HCT116 (cell line): ENCODE data around the gene RNF150. TPM values are rescaled to one million over a fixed set of nuclear protein-coding genes. Genes with fewer than 3 reads are reported as not detected.

Source experiments
- ATAC-seq: fragments of 200-7000 bp; cut with Tn5 transposase; 2 replicates; pipeline ENCODE4 v1.9.1; 2020; ENCODE audit warnings: mild to moderate bottlenecking, moderate library complexity
- BruUV-seq: library from RNA; stranded (reverse); fragments of 400-500 nt; replicated peaks from 2 replicates; lab custom pipeline; 2021; lab: Mats Ljungman, UMichigan
- CTCF ChIA-PET: fragments of 300-600 bp; sonication (Branson Sonifier 250); formaldehyde crosslinking; loops from one replicate; lab custom pipeline; 2021; ENCODE audit warnings: antibody characterized with exemption; lab: Charles Lee
- POLR2A ChIA-PET: fragments of 300-600, 350-600 bp; sonication (Branson Sonifier 250); formaldehyde crosslinking; loops from one replicate; lab custom pipeline; 2021; ENCODE audit warnings: antibody characterized with exemption; lab: Charles Lee
- RAD21 ChIA-PET, 2 experiments: fragments of 300-600 bp; sonication (Branson Sonifier 250); formaldehyde crosslinking; loops; one replicate each; lab custom pipeline; 2023; ENCODE audit warnings: low total read pairs in 2 of 2; ENCODE audit not compliant: uncharacterized antibody in 2 of 2, unreplicated experiment in 2 of 2, low non-redundant PET in 1 of 2; lab: Charles Lee
- DNase-seq: peaks from one replicate; pipeline ENCODE4 v3.0.0-alpha.2; 2010; ENCODE audit warnings: low read depth, low spot score
- H2AFZ ChIP-seq: fragments of 200-600 bp; shearing (Covaris generic), sonication (generic); 2 replicates; pipeline ENCODE4 v1.6.1; 2017; ENCODE audit warnings: low read depth, mixed run types, mixed read lengths, antibody characterized with exemption, low read length; ENCODE audit not compliant: poor library complexity, severe bottlenecking
- H3K27ac ChIP-seq: 2 replicates; pipeline ENCODE4 v1.5.1; 2012; ENCODE audit warnings: low read depth, low read length
- H3K27me3 ChIP-seq: fragments of 200-600 bp; sonication (generic); 2 replicates; pipeline ENCODE4 v1.6.1; 2016; ENCODE audit warnings: mixed run types, low read length, mixed read lengths; ENCODE audit not compliant: insufficient read depth
- H3K36me3 ChIP-seq, 2 experiments: fragments of 200-500 bp in 1 of 2; fragments of 200-600 bp in 1 of 2; sonication (Bioruptor generic) in 1 of 2; sonication (generic) in 1 of 2; 2 replicates each; pipeline versions ENCODE4 v1.5.1 to v1.6.1; 2014 to 2016; ENCODE audit warnings: low read length in 2 of 2, inconsistent platforms in 1 of 2, mixed read lengths in 1 of 2, mixed run types in 1 of 2; ENCODE audit not compliant: insufficient read depth in 2 of 2, control insufficient read depth in 1 of 2
- H3K4me1 ChIP-seq, 2 experiments: fragments of 200-600 bp in 1 of 2; sonication (generic) in 1 of 2; 2 replicates each; pipeline versions ENCODE4 v1.5.1 to v1.6.1; 2012 to 2017; ENCODE audit warnings: low read length in 2 of 2, inconsistent platforms in 1 of 2, mild to moderate bottlenecking in 1 of 2, mixed read lengths in 1 of 2, mixed run types in 1 of 2, moderate library complexity in 1 of 2; ENCODE audit not compliant: insufficient read depth in 2 of 2, control insufficient read depth in 1 of 2
- H3K4me2 ChIP-seq: fragments of 200-600 bp; sonication (generic); 2 replicates; pipeline ENCODE4 v1.6.1; 2017; ENCODE audit warnings: mixed run types, low read length, mixed read lengths
- H3K4me3 ChIP-seq, 2 experiments: fragments of 200-600 bp in 1 of 2; sonication (generic) in 1 of 2; replicated peaks in 1 of 2; 2 replicates each; pipeline ENCODE4 v1.5.1; 2011 to 2016; ENCODE audit warnings: low read length in 2 of 2, control low read depth in 1 of 2, low read depth in 1 of 2, mild to moderate bottlenecking in 1 of 2, mixed read lengths in 1 of 2, mixed run types in 1 of 2
- H3K79me2 ChIP-seq: fragments of 200-600 bp; sonication (generic); 2 replicates; pipeline ENCODE4 v1.6.1; 2017; ENCODE audit warnings: mild to moderate bottlenecking, mixed run types, low read length, moderate library complexity, mixed read lengths; ENCODE audit not compliant: insufficient read depth
- H3K9ac ChIP-seq: fragments of 200-600 bp; sonication (generic); 2 replicates; pipeline ENCODE4 v1.6.1; 2016; ENCODE audit warnings: low read length, mixed read lengths
- H3K9me2 ChIP-seq: fragments of 200-600 bp; sonication (generic), shearing (Covaris generic); 2 replicates; pipeline ENCODE4 v1.6.1; 2017; ENCODE audit warnings: mixed run types, mild to moderate bottlenecking, moderate library complexity; ENCODE audit not compliant: insufficient read depth
- H3K9me3 ChIP-seq, 2 experiments: fragments of 200-500 bp in 1 of 2; fragments of 200-600 bp in 1 of 2; sonication (Bioruptor generic) in 1 of 2; sonication (generic) in 1 of 2; 2 replicates each; pipeline ENCODE4 v1.6.1; 2014 to 2017; ENCODE audit warnings: low read length in 2 of 2, mixed read lengths in 2 of 2, inconsistent platforms in 1 of 2, low read depth in 1 of 2, mild to moderate bottlenecking in 1 of 2, mixed run types in 1 of 2, moderate library complexity in 1 of 2; ENCODE audit not compliant: control insufficient read depth in 1 of 2, insufficient read depth in 1 of 2
- H4K20me1 ChIP-seq: fragments of 200-600 bp; sonication (generic), shearing (Covaris generic); 2 replicates; pipeline ENCODE4 v1.6.1; 2017; ENCODE audit warnings: mixed run types, mild to moderate bottlenecking, moderate library complexity; ENCODE audit not compliant: insufficient read depth
- ATF3 ChIP-seq: IDR thresholded peaks from 2 replicates; pipeline ENCODE4 v1.6.1; 2012
- CBX3 ChIP-seq: IDR thresholded peaks from 2 replicates; pipeline ENCODE4 v1.6.1; 2012; ENCODE audit warnings: low read depth
- CEBPB ChIP-seq: IDR thresholded peaks from 2 replicates; pipeline ENCODE4 v1.6.1; 2012; ENCODE audit warnings: low read depth
- EGR1 ChIP-seq: IDR thresholded peaks from 2 replicates; pipeline ENCODE4 v1.6.1; 2012; ENCODE audit warnings: low read depth
- ELF1 ChIP-seq: IDR thresholded peaks from 2 replicates; pipeline ENCODE4 v1.6.1; 2012; ENCODE audit warnings: low read depth, borderline replicate concordance
- EZH2 ChIP-seq: fragments of 200-600 bp; sonication (generic); IDR thresholded peaks from 2 replicates; pipeline ENCODE4 v1.6.1; 2017; ENCODE audit warnings: antibody characterized with exemption, mixed run types
- FOSL1 ChIP-seq: IDR thresholded peaks from 2 replicates; pipeline ENCODE4 v1.6.1; 2012; ENCODE audit warnings: low read depth
- POLR2A ChIP-seq: IDR thresholded peaks from 2 replicates; pipeline ENCODE4 v1.7.0; 2011; ENCODE audit warnings: borderline replicate concordance; ENCODE audit not compliant: insufficient read depth, insufficient read length; ENCODE audit errors: extremely low read depth
- RAD21 ChIP-seq: IDR thresholded peaks from 2 replicates; pipeline ENCODE4 v1.6.1; 2012; ENCODE audit warnings: low read depth, mild to moderate bottlenecking
- SRF ChIP-seq: IDR thresholded peaks from 2 replicates; pipeline ENCODE4 v1.6.1; 2012; ENCODE audit warnings: low read depth
- TCF7L2 ChIP-seq: IDR thresholded peaks from 2 replicates; pipeline ENCODE4 v1.7.0; 2011; ENCODE audit warnings: borderline replicate concordance, inconsistent platforms; ENCODE audit not compliant: insufficient read depth, insufficient read length; ENCODE audit errors: extremely low read depth
- YY1 ChIP-seq: IDR thresholded peaks from 2 replicates; pipeline ENCODE4 v1.6.1; 2011; ENCODE audit warnings: low read length, low read depth, moderate library complexity, mild to moderate bottlenecking; ENCODE audit not compliant: insufficient replicate concordance; ENCODE audit errors: extremely low read depth
- ZBTB33 ChIP-seq: IDR thresholded peaks from 2 replicates; pipeline ENCODE4 v1.6.1; 2011; ENCODE audit warnings: mild to moderate bottlenecking, low read length, moderate library complexity; ENCODE audit not compliant: insufficient replicate concordance; ENCODE audit errors: extremely low read depth
- ZFX ChIP-seq: fragments of 450-650 bp; IDR thresholded peaks from 2 replicates; pipeline ENCODE4 v1.6.1; 2017
- ZNF274 ChIP-seq: fragments of 200-500 bp; sonication (Bioruptor generic); IDR thresholded peaks from 2 replicates; pipeline ENCODE4 v1.6.1; 2014; ENCODE audit warnings: mild to moderate bottlenecking, low read depth, low read length, inconsistent platforms
- intact Hi-C: fragments of 100-400 bp; cut with micrococcal nuclease; formaldehyde crosslinking; loops from 2 replicates; pipeline ENCODE4 v1.10.0; 2022
- total RNA-seq: library from RNA; stranded (reverse); gene quantifications from one replicate; pipeline ENCODE4 v1.2.1, GENCODE V29; 2021; ENCODE audit not compliant: unreplicated experiment
- TF ChIP-seq, protein P1 (sequence below), 3 experiments: fragments of 200-600 bp in 1 of 3; sonication (generic) in 1 of 3; IDR thresholded peaks in 2 of 3; conservative IDR thresholded peaks in 1 of 3; 2 replicates each; pipeline ENCODE4 v1.5.1; 2012 to 2017; ENCODE audit warnings: low read depth in 2 of 3, low read length in 2 of 3, antibody characterized with exemption in 1 of 3, borderline replicate concordance in 1 of 3, control low read depth in 1 of 3, mild to moderate bottlenecking in 1 of 3, mixed read lengths in 1 of 3, mixed run types in 1 of 3, moderate library complexity in 1 of 3; ENCODE audit not compliant: insufficient read depth in 1 of 3

The RNF150 gene
- total RNA-seq, 1 experiment from 2014 or later = 0.07 TPM

GRCh38 chr4:141144207-141144606 lies 10.9 kb upstream of the RNF150 start:
- Histone ChIP-seq H3K36me3 (no peaks in the 10 kb centered on the region), H2AFZ (no peak overlapping the region), H3K4me2 (no peak overlapping the region), H3K4me1 (no peaks in the 10 kb centered on the region), H3K9me2 (no peaks in the 10 kb centered on the region), H3K27ac (no peak overlapping the region), H3K27me3 (no peaks in the 10 kb centered on the region), H3K9ac (no peak overlapping the region), H3K9me3 (no peaks in the 10 kb centered on the region), H4K20me1 (no peaks in the 10 kb centered on the region), H3K79me2 (no peaks in the 10 kb centered on the region), H3K4me3 (no peak overlapping the region)
- ATAC-seq = no peak
- POLR2A ChIA-PET = no interaction called here
- TF ChIP-seq EZH2 = no peak
- no peak for TF ChIP-seq ZFX
- no peak for TF ChIP-seq POLR2A
- TF ChIP-seq RAD21 = no peak
- TF ChIP-seq SRF = no peak
- TF ChIP-seq ELF1 = no peak
- TF ChIP-seq CBX3 = no peak
- no peak for TF ChIP-seq TCF7L2
- TF ChIP-seq EGR1 = no peak
- TF ChIP-seq ATF3 = no peak
- no peak for TF ChIP-seq ZNF274
- TF ChIP-seq CEBPB = no peak
- RAD21 ChIA-PET = no interaction called here
- intact Hi-C loops = no loop called here
- CTCF ChIA-PET = no interaction called here
- no TSS peak for BruUV-seq
- DNase-seq = no peak

DNA sequence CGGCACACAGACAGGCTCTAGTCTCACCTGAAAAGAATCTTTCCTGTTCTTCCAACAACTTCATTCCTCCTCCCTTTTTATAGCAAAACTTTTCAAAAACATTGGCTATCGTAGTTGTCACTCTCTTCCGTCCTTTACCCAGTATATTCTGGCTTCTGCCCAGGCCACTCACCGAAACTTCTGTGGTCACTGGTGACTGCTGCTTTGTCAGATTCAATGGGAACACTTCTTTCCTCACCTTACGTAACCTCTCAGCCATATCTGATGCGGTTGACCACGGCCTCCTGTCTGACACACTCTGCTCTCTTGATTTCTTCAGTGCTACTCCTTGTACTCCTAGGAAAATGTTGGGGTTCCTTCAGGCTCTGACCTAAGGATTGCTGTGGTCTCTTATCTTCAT lies 9.2 kb upstream of the RNF150 start:
- Histone ChIP-seq H3K4me2 (no peak overlapping the region), H3K27me3 (no peaks in the 10 kb centered on the region), H3K9me3 (no peaks in the 10 kb centered on the region), H3K4me1 (no peaks in the 10 kb centered on the region), H4K20me1 (no peaks in the 10 kb centered on the region), H3K9me2 (no peaks in the 10 kb centered on the region), H3K36me3 (no peaks in the 10 kb centered on the region), H3K4me3 (no peak overlapping the region), H3K27ac (no peak overlapping the region), H3K79me2 (no peaks in the 10 kb centered on the region), H2AFZ (no peak overlapping the region), H3K9ac (no peak overlapping the region)
- DNase-seq = no peak
- RAD21 ChIA-PET = no interaction called here
- ATAC-seq = no peak
- POLR2A ChIA-PET = no interaction called here
- CTCF ChIA-PET = no interaction called here
- intact Hi-C loops = no loop called here
- no TSS peak for BruUV-seq
- no peak for TF ChIP-seq POLR2A
- no peak for TF ChIP-seq ZBTB33
- TF ChIP-seq, protein P1, sequence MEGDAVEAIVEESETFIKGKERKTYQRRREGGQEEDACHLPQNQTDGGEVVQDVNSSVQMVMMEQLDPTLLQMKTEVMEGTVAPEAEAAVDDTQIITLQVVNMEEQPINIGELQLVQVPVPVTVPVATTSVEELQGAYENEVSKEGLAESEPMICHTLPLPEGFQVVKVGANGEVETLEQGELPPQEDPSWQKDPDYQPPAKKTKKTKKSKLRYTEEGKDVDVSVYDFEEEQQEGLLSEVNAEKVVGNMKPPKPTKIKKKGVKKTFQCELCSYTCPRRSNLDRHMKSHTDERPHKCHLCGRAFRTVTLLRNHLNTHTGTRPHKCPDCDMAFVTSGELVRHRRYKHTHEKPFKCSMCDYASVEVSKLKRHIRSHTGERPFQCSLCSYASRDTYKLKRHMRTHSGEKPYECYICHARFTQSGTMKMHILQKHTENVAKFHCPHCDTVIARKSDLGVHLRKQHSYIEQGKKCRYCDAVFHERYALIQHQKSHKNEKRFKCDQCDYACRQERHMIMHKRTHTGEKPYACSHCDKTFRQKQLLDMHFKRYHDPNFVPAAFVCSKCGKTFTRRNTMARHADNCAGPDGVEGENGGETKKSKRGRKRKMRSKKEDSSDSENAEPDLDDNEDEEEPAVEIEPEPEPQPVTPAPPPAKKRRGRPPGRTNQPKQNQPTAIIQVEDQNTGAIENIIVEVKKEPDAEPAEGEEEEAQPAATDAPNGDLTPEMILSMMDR (IDR thresholded peaks at IDR 0.05 in 2 of 3, conservative IDR thresholded peaks at IDR 0.05 in 1 of 3; ENCODE audit: borderline replicate concordance in 1 of 3, insufficient read depth in 1 of 3, low read depth in 2 of 3, low read length in 2 of 3) = no peak
- no peak for TF ChIP-seq EGR1
- no peak for TF ChIP-seq ZNF274
- TF ChIP-seq CBX3 = no peak
- no peak for TF ChIP-seq FOSL1
- no peak for TF ChIP-seq YY1
